Activated CD4-positive, CD25-positive, alpha-beta regulatory T cell treated with anti-CD3 and anti-CD28 coated beads, Interleukin-2, amount 50 U/mL, for 72 hours (primary cell): ENCODE results near the gene KMT2E.

ENCODE experiments used
- DNase-seq: peaks from one replicate; pipeline ENCODE4 v3.0.0; 2021

Gene KMT2E

GRCh38 chr7:105084581-105084980 lies 70.6 kb downstream of the KMT2E start:
- no peak for DNase-seq

- DNase-seq: no peak
Observed at GRCh38 chr7:105086850-105087249, 72.8 kb downstream of the KMT2E start.

- DNase-seq: no peak
Observed at GRCh38 chr7:105087981-105088380, 74.0 kb downstream of the KMT2E start.

- DNase-seq: no peak
Observed at GRCh38 chr7:105088456-105088855, 74.5 kb downstream of the KMT2E start.

- DNase-seq: no peak
Observed at GRCh38 chr7:105094966-105095365, 81.0 kb downstream of the KMT2E start.

GRCh38 chr7:105096306-105096705 lies 82.3 kb downstream of the KMT2E start:
- DNase-seq: no peak

GRCh38 chr7:105097619-105098018 lies 83.6 kb downstream of the KMT2E start:
- DNase-seq: no peak

- DNase-seq: no peak
Observed at GRCh38 chr7:105098863-105099515, 85.0 kb downstream of the KMT2E start.

- no peak for DNase-seq
Observed at GRCh38 chr7:105101864-105102263, 87.9 kb downstream of the KMT2E start.

GRCh38 chr7:105102557-105103352 lies 88.8 kb downstream of the KMT2E start:
- DNase-seq: no peak

- no peak for DNase-seq
Observed at GRCh38 chr7:105105579-105105978, 91.6 kb downstream of the KMT2E start.

GRCh38 chr7:105106473-105106872 lies 92.5 kb downstream of the KMT2E start:
- no peak for DNase-seq

GRCh38 chr7:105107458-105107857 lies 93.5 kb downstream of the KMT2E start:
- no peak for DNase-seq

- no peak for DNase-seq
Observed at GRCh38 chr7:105112440-105113418, 98.7 kb downstream of the KMT2E start.

GRCh38 chr7:105118612-105119600 lies 104.9 kb downstream of the KMT2E start:
- DNase-seq: no peak

- no peak for DNase-seq
Observed at GRCh38 chr7:105122619-105123018, 108.6 kb downstream of the KMT2E start.

GRCh38 chr7:105125745-105126144 lies 111.7 kb downstream of the KMT2E start:
- DNase-seq: no peak

GRCh38 chr7:105126436-105126975 lies 112.5 kb downstream of the KMT2E start:
- no peak for DNase-seq

GRCh38 chr7:105127179-105127578 lies 113.2 kb downstream of the KMT2E start:
- DNase-seq: no peak

GRCh38 chr7:105130048-105130447 lies 116.0 kb downstream of the KMT2E start:
- DNase-seq: no peak

- DNase-seq: no peak
Observed at GRCh38 chr7:105130580-105130979, 116.6 kb downstream of the KMT2E start.
